ENCODE data around the gene DPM2. TPM values are rescaled to one million over a fixed set of nuclear protein-coding genes. Genes with fewer than 3 reads are reported as not detected.

The DPM2 gene
- polyA plus RNA-seq, 2 of the 4 experiments (the other 2 are of a cell fraction), result 41.9 to 45.9 TPM

GRCh38 chr9:127980060-127980705, 42.5 kb upstream of the DPM2 start:
- under 1% methylated on average over 23 of the region's 61 CpGs for WGBS (ENCODE audit: missing lambda C conversion rate)
- Histone ChIP-seq H3K4me3 (peak overlapping the region; percentile 91), H3K9me3 (no peaks in the 10 kb centered on the region), H3K27ac (peak overlapping the region; percentile 97 to 98), H3K4me2 (peak overlapping the region; percentile 98), H3K4me1 (peaks cover 49% of the 10 kb centered on the region)
- TF ChIP-seq, protein P1, sequence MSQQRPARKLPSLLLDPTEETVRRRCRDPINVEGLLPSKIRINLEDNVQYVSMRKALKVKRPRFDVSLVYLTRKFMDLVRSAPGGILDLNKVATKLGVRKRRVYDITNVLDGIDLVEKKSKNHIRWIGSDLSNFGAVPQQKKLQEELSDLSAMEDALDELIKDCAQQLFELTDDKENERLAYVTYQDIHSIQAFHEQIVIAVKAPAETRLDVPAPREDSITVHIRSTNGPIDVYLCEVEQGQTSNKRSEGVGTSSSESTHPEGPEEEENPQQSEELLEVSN (IDR thresholded peaks at IDR 0.05; ENCODE audit: borderline replicate concordance, low read depth), result 0 out of 2 replicates have a peak, but pooled peaks have one; percentile 2
- TF ChIP-seq RAD21 (conservative IDR thresholded peaks at IDR 0.05 in 1 of 2, IDR thresholded peaks at IDR 0.05 in 1 of 2) (0 out of 5 replicates have a peak, but pooled peaks of 1 of the 2 experiments have one; percentile 6), JUN (IDR thresholded peaks at IDR 0.05) (peak in 1 of 2 experiments; percentile 10; a peak in 1 of 5 replicates), POLR2A (IDR thresholded peaks at IDR 0.05; ENCODE audit: low read length) (peak; percentile 86), HDAC2 (IDR thresholded peaks at IDR 0.05) (no peak), TP53 (CRISPR knock-in tag; IDR thresholded peaks at IDR 0.05) (no peak), MAX (IDR thresholded peaks at IDR 0.05) (peak; percentile 19; the same call in 1 of the 2 replicates)
- TF ChIP-seq, protein P2, sequence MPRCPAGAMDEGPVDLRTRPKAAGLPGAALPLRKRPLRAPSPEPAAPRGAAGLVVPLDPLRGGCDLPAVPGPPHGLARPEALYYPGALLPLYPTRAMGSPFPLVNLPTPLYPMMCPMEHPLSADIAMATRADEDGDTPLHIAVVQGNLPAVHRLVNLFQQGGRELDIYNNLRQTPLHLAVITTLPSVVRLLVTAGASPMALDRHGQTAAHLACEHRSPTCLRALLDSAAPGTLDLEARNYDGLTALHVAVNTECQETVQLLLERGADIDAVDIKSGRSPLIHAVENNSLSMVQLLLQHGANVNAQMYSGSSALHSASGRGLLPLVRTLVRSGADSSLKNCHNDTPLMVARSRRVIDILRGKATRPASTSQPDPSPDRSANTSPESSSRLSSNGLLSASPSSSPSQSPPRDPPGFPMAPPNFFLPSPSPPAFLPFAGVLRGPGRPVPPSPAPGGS (IDR thresholded peaks at IDR 0.05), result peak; percentile 13; the same call in 1 of the 3 replicates
- DNase-seq (ENCODE audit: low read depth in 1 of 2, low spot score in 1 of 2) (no peak), FAIRE-seq (no peak), ATAC-seq (peak; percentile 39 to 64)
- ChIA-PET POLR2A (interaction anchor here (0.5 to 2.5 kb wide), 6 partner anchors 14 to 87 kb away, joined by 3 to 10 read pairs (median 6); partner anchors contain the start of gene NAIF1), CTCF (interaction anchor here (0.7 to 17.9 kb wide), 13 partner anchors 10 to 137 kb away, joined by 3 to 173 read pairs (median 4); no protein-coding TSS in a partner anchor)

- peaks cover 56% of the 10 kb centered on the region for H3K4me1 ChIP-seq
Measured at GRCh38 chr9:127979333-127980059, 41.8 kb upstream of the DPM2 start.

DNA sequence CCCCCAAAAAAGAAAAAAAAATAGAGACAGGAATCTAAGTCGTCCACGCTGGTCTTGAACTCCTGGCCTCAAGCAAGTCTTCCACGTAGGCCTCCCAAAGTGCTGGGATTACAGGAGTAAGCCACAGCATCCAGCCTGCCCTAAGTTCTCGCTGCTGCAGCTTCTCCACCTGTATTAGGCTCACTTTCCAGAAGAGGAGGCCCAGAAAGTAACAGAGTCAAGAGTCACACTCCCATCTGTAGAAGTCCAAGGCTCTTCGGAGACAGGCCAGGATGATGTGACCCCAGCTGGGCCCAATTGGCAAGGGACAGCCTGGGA, 41.3 kb upstream of the DPM2 start:
- H3K4me3 ChIP-seq, result peak overlapping the region; percentile 91
- H3K4me1 ChIP-seq, result peaks cover 61% of the 10 kb centered on the region
- POLR2A ChIA-PET, result interaction anchor here (2.5 kb wide), 1 partner anchor 24 kb away, joined by 10 read pairs; no protein-coding TSS in a partner anchor
- 18% methylated on average over 5 of the region's 5 CpGs for WGBS (ENCODE audit: missing lambda C conversion rate)
- peak overlapping the region; percentile 98 for H3K4me2 ChIP-seq
- H3K9me3 ChIP-seq, result no peaks in the 10 kb centered on the region
- ATAC-seq (no peak), DNase-seq (ENCODE audit: low read depth in 1 of 2, low spot score in 1 of 2) (no peak), FAIRE-seq (no peak)
- no peak for TF ChIP-seq CBX8 (IDR thresholded peaks at IDR 0.05)
- CTCF ChIA-PET, result interaction anchor here (0.8 to 17.9 kb wide), 13 partner anchors 13 to 139 kb away, joined by 3 to 173 read pairs (median 6); no protein-coding TSS in a partner anchor
- peak overlapping the region; percentile 97 to 98 for H3K27ac ChIP-seq

More at GRCh38 chr9:127979333-127980059, 41.8 kb upstream of the DPM2 start:
- FAIRE-seq (no peak), DNase-seq (ENCODE audit: low read depth in 1 of 2, low spot score in 1 of 2) (peak in 1 of 2 experiments; percentile 54), ATAC-seq (peak in 1 of 2 experiments; percentile 19; a peak in 3 of 6 replicates)
- Histone ChIP-seq H3K27ac (peak overlapping the region; percentile 97 to 98), H3K4me3 (peak overlapping the region; percentile 91), H3K9me3 (no peaks in the 10 kb centered on the region), H3K4me2 (peak overlapping the region; percentile 98)
- TF ChIP-seq HOXB13 (CRISPR knock-in tag; IDR thresholded peaks at IDR 0.05; ENCODE audit: low read depth) (no peak), CEBPB (IDR thresholded peaks at IDR 0.05) (peak in 1 of 2 experiments; percentile 55; a peak in 2 of 4 replicates), SMC3 (IDR thresholded peaks at IDR 0.05) (no peak; the same call in 2 of the 3 replicates)
- CTCF ChIA-PET, result interaction anchor here (0.7 to 17.9 kb wide), 14 partner anchors 9 to 138 kb away, joined by 3 to 173 read pairs (median 6); no protein-coding TSS in a partner anchor
- WGBS (ENCODE audit: missing lambda C conversion rate), result 1% methylated on average over 19 of the region's 24 CpGs
- POLR2A ChIA-PET, result interaction anchor here (1.6 to 2.5 kb wide), 2 partner anchors 25 to 88 kb away, joined by 7 to 10 read pairs; partner anchors contain the start of gene NAIF1

- ChIA-PET POLR2A (interaction anchor here (1.5 kb wide), 1 partner anchor 9 kb away, joined by 4 read pairs; no protein-coding TSS in a partner anchor), CTCF (interaction anchor here (0.5 to 17.9 kb wide), 15 partner anchors 10 to 140 kb away, joined by 3 to 173 read pairs (median 4); no protein-coding TSS in a partner anchor)
- peak; percentile 57 to 65 for DNase-seq (ENCODE audit: low read depth in 1 of 2, low spot score in 1 of 2)
- peak in 1 of 2 experiments; percentile 27; a peak in 3 of 6 replicates for ATAC-seq
- FAIRE-seq, result no peak
- Histone ChIP-seq H3K4me1 (peaks cover 70% of the 10 kb centered on the region), H3K4me2 (peak overlapping the region; percentile 98), H3K27ac (peak overlapping the region; percentile 97 to 98), H3K9me3 (no peaks in the 10 kb centered on the region), H3K4me3 (peak overlapping the region; percentile 91)
- 13% methylated on average over 12 of the region's 12 CpGs for WGBS (ENCODE audit: missing lambda C conversion rate)
- no peak for TF ChIP-seq EHF (CRISPR knock-in tag; IDR thresholded peaks at IDR 0.05)
- TF ChIP-seq TFCP2L1 (CRISPR knock-in tag; IDR thresholded peaks at IDR 0.05), result no peak
- no peak for TF ChIP-seq CHD2 (IDR thresholded peaks at IDR 0.05; ENCODE audit: low read length, partially characterized antibody)
- TF ChIP-seq SMC3 (IDR thresholded peaks at IDR 0.05), result 0 out of 3 replicates have a peak, but pooled peaks have one; percentile 11
- TF ChIP-seq, protein P1 (IDR thresholded peaks at IDR 0.05; ENCODE audit: borderline replicate concordance, low read depth), result no peak
- TF ChIP-seq CTCF (IDR thresholded peaks at IDR 0.05), result no peak
- no peak for TF ChIP-seq EP300 (IDR thresholded peaks at IDR 0.05)
- peak in 1 of 2 experiments; percentile 36; a peak in 1 of 5 replicates for TF ChIP-seq JUN (IDR thresholded peaks at IDR 0.05)
- no peak for TF ChIP-seq ATOH8 (CRISPR knock-in tag; IDR thresholded peaks at IDR 0.05; ENCODE audit: low read depth)
- TF ChIP-seq POLR2AphosphoS2 (conservative IDR thresholded peaks at IDR 0.05; ENCODE audit: low read length), result no peak
Measured at GRCh38 chr9:127977884-127978647, 40.4 kb upstream of the DPM2 start.

Data from A549 (cell line).